Measurements from ENCODE around the gene GOLGA7B.

The GOLGA7B gene

GRCh38 chr10:97822261-97822687 lies 27.4 kb upstream of the GOLGA7B start:
- DNase-seq (ENCODE audit: low spot score): no peak

GRCh38 chr10:97823734-97824133 lies 25.9 kb upstream of the GOLGA7B start:
- DNase-seq (ENCODE audit: low spot score): no peak
- no peak for TF ChIP-seq CTCF (IDR thresholded peaks at IDR 0.05; ENCODE audit: extremely low read depth, missing control alignments)

More at GRCh38 chr10:97822261-97822687, 27.4 kb upstream of the GOLGA7B start:
- no peak for TF ChIP-seq CTCF (IDR thresholded peaks at IDR 0.05; ENCODE audit: extremely low read depth, missing control alignments)

- DNase-seq (ENCODE audit: low spot score): no peak
- TF ChIP-seq CTCF (IDR thresholded peaks at IDR 0.05; ENCODE audit: extremely low read depth, missing control alignments): no peak
These were observed 24.5 kb upstream of the GOLGA7B start for GRCh38 chr10:97825020-97825760.

GRCh38 chr10:97826892-97827291 lies 22.8 kb upstream of the GOLGA7B start:
- no peak for DNase-seq (ENCODE audit: low spot score)
- TF ChIP-seq CTCF (IDR thresholded peaks at IDR 0.05; ENCODE audit: extremely low read depth, missing control alignments): no peak

GRCh38 chr10:97827702-97828291 lies 21.8 kb upstream of the GOLGA7B start:
- TF ChIP-seq CTCF (IDR thresholded peaks at IDR 0.05; ENCODE audit: extremely low read depth, missing control alignments): no peak
- DNase-seq (ENCODE audit: low spot score): no peak

GRCh38 chr10:97828721-97829120 lies 20.9 kb upstream of the GOLGA7B start:
- no peak for DNase-seq (ENCODE audit: low spot score)
- no peak for TF ChIP-seq CTCF (IDR thresholded peaks at IDR 0.05; ENCODE audit: extremely low read depth, missing control alignments)

- no peak for DNase-seq (ENCODE audit: low spot score)
- no peak for TF ChIP-seq CTCF (IDR thresholded peaks at IDR 0.05; ENCODE audit: extremely low read depth, missing control alignments)
These were observed 19.6 kb upstream of the GOLGA7B start for GRCh38 chr10:97830064-97830463.
